B cell (primary cell): Measurements from ENCODE around the gene HOXA9. TPM values are rescaled to one million over a fixed set of nuclear protein-coding genes. Genes with fewer than 3 reads are reported as not detected.

ENCODE experiments used
- ATAC-seq: fragments of 200-7000 bp; cut with Tn5 transposase; one replicate; pipeline ENCODE4 v1.10.0; 2021; ENCODE audit warnings: low read depth, mild to moderate bottlenecking, moderate number of reproducible peaks, moderate library complexity
- CTCF ChIA-PET: fragments of 350-600 bp; sonication (Branson Sonifier 250); formaldehyde crosslinking; loops from one replicate; lab custom pipeline; 2021; ENCODE audit warnings: antibody characterized with exemption, inconsistent platforms; lab: Charles Lee
- POLR2A ChIA-PET: fragments of 350-600 bp; sonication (Branson Sonifier 250); formaldehyde crosslinking; loops from one replicate; lab custom pipeline; 2021; ENCODE audit warnings: antibody characterized with exemption; lab: Charles Lee
- DNase-seq: peaks from one replicate; pipeline ENCODE4 v3.0.0; 2013
- H2AFZ ChIP-seq: 2 replicates; pipeline ENCODE4 v1.6.1; 2012; ENCODE audit warnings: mild to moderate bottlenecking, low read depth, low read length; ENCODE audit not compliant: insufficient read depth, poor library complexity, severe bottlenecking
- H3K27ac ChIP-seq, 2 donors: 1 replicate in 1 of 2; 2 replicates in 1 of 2; pipeline ENCODE4 v1.5.1; 2012 to 2013; ENCODE audit warnings: low read length in 2 of 2, mild to moderate bottlenecking in 2 of 2, moderate library complexity in 1 of 2
- H3K27me3 ChIP-seq, 4 experiments: fragments of 200-600 bp in 1 of 4; sonication (generic) in 1 of 4; replicated peaks in 1 of 4; 1 replicate in 2 of 4; 2 replicates in 2 of 4; pipeline versions ENCODE4 v1.6.1 to v1.7.0; 2013 to 2016; ENCODE audit warnings: low read length in 3 of 4, mild to moderate bottlenecking in 2 of 4, mixed read lengths in 1 of 4, moderate library complexity in 1 of 4; ENCODE audit not compliant: insufficient read depth in 4 of 4, control insufficient read depth in 3 of 4; ENCODE audit errors: control extremely low read depth in 1 of 4
- H3K36me3 ChIP-seq, 2 experiments: replicated peaks in 1 of 2; 1 replicate in 1 of 2; 2 replicates in 1 of 2; pipeline versions ENCODE4 v1.6.1 to v1.7.1; 2013; ENCODE audit warnings: low read length in 1 of 2; ENCODE audit not compliant: insufficient read depth in 2 of 2, control insufficient read depth in 1 of 2; ENCODE audit errors: control extremely low read depth in 1 of 2, extremely low read depth in 1 of 2
- H3K4me1 ChIP-seq, 2 donors: fragments of 200-600 bp in 1 of 2; sonication (generic) in 1 of 2; 1 replicate in 1 of 2; 2 replicates in 1 of 2; pipeline versions ENCODE4 v1.5.1 to v1.6.1; 2013 to 2017; ENCODE audit warnings: low read length in 2 of 2; ENCODE audit not compliant: control insufficient read depth in 2 of 2, insufficient read depth in 2 of 2
- H3K4me2 ChIP-seq: replicated peaks from 2 replicates; pipeline ENCODE3; 2012; ENCODE audit warnings: mild to moderate bottlenecking, low read depth, low read length; ENCODE audit not compliant: poor library complexity, severe bottlenecking
- H3K4me3 ChIP-seq, 5 experiments: fragments of 200-600 bp in 1 of 5; sonication (generic) in 1 of 5; 1 replicate in 3 of 5; 2 replicates in 2 of 5; pipeline versions ENCODE4 v1.5.1 to v1.7.0; 2011 to 2016; ENCODE audit warnings: low read length in 4 of 5, mild to moderate bottlenecking in 4 of 5, low read depth in 2 of 5, control low read depth in 1 of 5, moderate library complexity in 1 of 5; ENCODE audit not compliant: insufficient read depth in 1 of 5; ENCODE audit errors: control extremely low read depth in 1 of 5, extremely low read depth in 1 of 5
- H3K79me2 ChIP-seq: fragments of 200-600 bp; sonication (generic); one replicate; pipeline ENCODE4 v1.6.0; 2016; ENCODE audit warnings: low read length; ENCODE audit not compliant: control insufficient read depth, insufficient read depth
- H3K9ac ChIP-seq: fragments of 200-600 bp; sonication (generic); 2 replicates; pipeline ENCODE4 v1.6.1; 2017; ENCODE audit warnings: mild to moderate bottlenecking, low read length, moderate library complexity
- H3K9me3 ChIP-seq, 3 donors: one replicate each; pipeline versions ENCODE4 v1.6.1 to v1.7.1; 2013; ENCODE audit warnings: low read length in 2 of 3; ENCODE audit not compliant: control insufficient read depth in 2 of 3, insufficient read depth in 1 of 3; ENCODE audit errors: control extremely low read depth in 1 of 3
- H4K20me1 ChIP-seq: 2 replicates; pipeline ENCODE4 v1.6.0; 2012; ENCODE audit warnings: mild to moderate bottlenecking, low read length; ENCODE audit not compliant: insufficient read depth, control insufficient read depth, poor library complexity, severe bottlenecking
- H3K27ac Mint-ChIP-seq: one replicate; pipeline ENCODE4 v1.8.0; 2021; ENCODE audit warnings: mixed read lengths
- H3K27me3 Mint-ChIP-seq: one replicate; pipeline ENCODE4 v1.8.0; 2021; ENCODE audit warnings: mixed read lengths
- H3K4me1 Mint-ChIP-seq: one replicate; pipeline ENCODE4 v1.8.0; 2021; ENCODE audit warnings: mixed read lengths
- H3K4me3 Mint-ChIP-seq: one replicate; pipeline ENCODE4 v1.8.0; 2021; ENCODE audit warnings: mixed read lengths
- H3K9me3 Mint-ChIP-seq: one replicate; pipeline ENCODE4 v1.8.0; 2022; ENCODE audit warnings: mixed read lengths; ENCODE audit not compliant: insufficient read depth
- CTCF ChIP-seq: fragments of 200-600 bp; IDR thresholded peaks from one replicate; pipeline ENCODE4 v1.8.0; 2022; ENCODE audit warnings: antibody characterized with exemption, mild to moderate bottlenecking
- EZH2 ChIP-seq: IDR thresholded peaks from 2 replicates; pipeline ENCODE4 v1.6.1; 2012; ENCODE audit warnings: borderline replicate concordance, low read depth, mild to moderate bottlenecking, moderate library complexity, low read length; ENCODE audit not compliant: insufficient read depth, poor library complexity, severe bottlenecking
- WGBS: methylation state at CpG from one replicate; pipeline ENCODE4 v1.1.5; 2013; ENCODE audit warnings: missing lambda C conversion rate; ENCODE audit not compliant: insufficient coverage; 5-methylcytosine and 5-hydroxymethylcytosine counted together
- intact Hi-C: fragments of 100-400 bp; cut with micrococcal nuclease; formaldehyde crosslinking; loops from one replicate; pipeline ENCODE4 v1.10.0; 2022
- polyA plus RNA-seq: library from polyadenylated mRNA; depleted of rRNA; stranded (reverse); fragments of >200 nt; gene quantifications from 2 replicates; pipeline ENCODE4 v1.2.3, GENCODE V29; 2012
- total RNA-seq, 2 donors: library from RNA; stranded (reverse); fragments of 120-200 nt in 1 of 2; gene quantifications; 1 replicate in 1 of 2; 2 replicates in 1 of 2; pipeline versions ENCODE4 v1.2.3 to v1.2.4, GENCODE V29; 2013 to 2022

HOXA9 gene
- total and polyA plus RNA-seq, 2 donors (not counting 1 experiment from before 2014, with no cell fraction given): 0.07 TPM; not detected in 1

GRCh38 chr7:27156916-27157701, 8.2 kb downstream of the HOXA9 start:
- H3K27me3 ChIP-seq: peaks cover 1 to 94% (median 79%) of the 10 kb centered on the region in 4 experiments
- H3K9me3 ChIP-seq: peaks cover 0 to 81% (median 18%) of the 10 kb centered on the region in 3 donors
- CTCF ChIA-PET: interaction anchor here (0.7 to 2.0 kb wide), 6 partner anchors 11 to 1303 kb away, joined by 3 to 7 read pairs (median 4); no protein-coding TSS in a partner anchor
- 9% methylated on average over 19 of the region's 30 CpGs for WGBS
- no peak overlapping the region for H2AFZ ChIP-seq
- TF ChIP-seq EZH2 (no peak), CTCF (no peak)
- H4K20me1 ChIP-seq: peaks cover 10% of the 10 kb centered on the region
- H3K27me3 Mint-ChIP-seq: peaks cover 71% of the 10 kb centered on the region
- POLR2A ChIA-PET: interaction anchor here (0.6 to 1.5 kb wide), 2 partner anchors 35 to 1301 kb away, joined by 3 to 4 read pairs; no protein-coding TSS in a partner anchor
- no peaks in the 10 kb centered on the region for H3K79me2 ChIP-seq
- DNase-seq: peak; percentile 45
- no peak overlapping the region for H3K4me3 ChIP-seq
- H3K27ac ChIP-seq: no peak overlapping the region
- no peak overlapping the region for H3K4me2 ChIP-seq
- no peak for ATAC-seq
- H3K9me3 Mint-ChIP-seq: no peaks in the 10 kb centered on the region
- no peaks in the 10 kb centered on the region for H3K36me3 ChIP-seq
- H3K4me1 ChIP-seq: peaks cover 62 to 74% of the 10 kb centered on the region in 2 donors
- peaks cover 38% of the 10 kb centered on the region for H3K4me1 Mint-ChIP-seq
- H3K9ac ChIP-seq: no peak overlapping the region
- intact Hi-C loops: loop anchor here (2.0 kb wide), 2 partner anchors 84 to 1300 kb away; no protein-coding TSS in a partner anchor
- H3K4me3 Mint-ChIP-seq: peak overlapping the region; percentile 23
- H3K27ac Mint-ChIP-seq: peak overlapping the region; percentile 87

GRCh38 chr7:27156508-27156898, 8.8 kb downstream of the HOXA9 start, which contains the start of gene HOXA7:
HOXA7 (minus strand) TSS chr7:27156675; CDS start chr7:27156545, 130 bp downstream.
- Histone ChIP-seq H3K36me3 (no peaks in the 10 kb centered on the region), H4K20me1 (peaks cover 10% of the 10 kb centered on the region), H2AFZ (no peak within 1 kb of the TSS), H3K4me3 (peak within 1 kb of the TSS in 2 of 5 experiments; percentile 8 to 15), H3K9me3 (peaks cover 0 to 82% (median 18%) of the 10 kb centered on the region in 3 donors), H3K4me1 (peaks cover 65 to 75% of the 10 kb centered on the region in 2 donors), H3K27me3 (peaks cover 1 to 94% (median 80%) of the 10 kb centered on the region in 4 experiments), H3K79me2 (no peaks in the 10 kb centered on the region), H3K9ac (peak within 1 kb of the TSS; percentile 8), H3K4me2 (peak within 1 kb of the TSS; percentile 42), H3K27ac (no peak within 1 kb of the TSS)
- POLR2A ChIA-PET: interaction anchor here (1.5 kb wide), 1 partner anchor 1301 kb away, joined by 3 read pairs; no protein-coding TSS in a partner anchor
- Mint-ChIP-seq H3K4me3 (peak within 1 kb of the TSS; percentile 23), H3K27me3 (peaks cover 77% of the 10 kb centered on the region), H3K4me1 (peaks cover 44% of the 10 kb centered on the region), H3K9me3 (no peaks in the 10 kb centered on the region), H3K27ac (peak within 1 kb of the TSS; percentile 87)
- CTCF ChIA-PET: interaction anchor here (0.8 to 2.0 kb wide), 3 partner anchors 39 to 1302 kb away, joined by 4 to 7 read pairs (median 5); no protein-coding TSS in a partner anchor
- DNase-seq: peak; percentile 54
- intact Hi-C loops: loop anchor here (2.0 kb wide), 2 partner anchors 84 to 1300 kb away; no protein-coding TSS in a partner anchor
- ATAC-seq: no peak
- WGBS: 2% methylated on average over 27 of the region's 33 CpGs
- TF ChIP-seq CTCF: no peak
- TF ChIP-seq EZH2: no peak
